Naive thymus-derived CD8-positive, alpha-beta T cell (primary cell): ENCODE measurements around the gene PLEKHA1. TPM values are rescaled to one million over a fixed set of nuclear protein-coding genes. Genes with fewer than 3 reads are reported as not detected.

Experiments
- ATAC-seq, 2 donors: fragments of 150-1000 bp; cut with Tn5 transposase in 1 of 2; sonication (Bioruptor Pico), chemical (Tn5 transposase) in 1 of 2; 1 replicate in 1 of 2; 2 replicates in 1 of 2; pipeline ENCODE4 v1.10.0; 2021; ENCODE audit warnings: mild to moderate bottlenecking in 2 of 2, moderate library complexity in 2 of 2
- POLR2A ChIA-PET: fragments of 350-600 bp; sonication (Branson Sonifier 250); formaldehyde crosslinking; loops from one replicate; lab custom pipeline; 2021; ENCODE audit warnings: antibody characterized with exemption; lab: Charles Lee
- DNase-seq, 10 donors: peaks; one replicate each; pipeline versions ENCODE4 v3.0.0 to v3.0.0-alpha.2; 2020 to 2022
- H3K27ac Mint-ChIP-seq, 10 donors: one replicate each; pipeline ENCODE4 v1.8.0; 2020 to 2022; ENCODE audit warnings: mild to moderate bottlenecking in 10 of 10, mixed read lengths in 10 of 10, moderate library complexity in 4 of 10, inconsistent platforms in 1 of 10
- H3K27me3 Mint-ChIP-seq, 5 donors: one replicate each; pipeline ENCODE4 v1.8.0; 2021 to 2022; ENCODE audit warnings: mixed read lengths in 5 of 5
- H3K36me3 Mint-ChIP-seq, 3 donors: one replicate each; pipeline ENCODE4 v1.8.0; 2020 to 2022; ENCODE audit warnings: mixed read lengths in 3 of 3, mild to moderate bottlenecking in 2 of 3, inconsistent platforms in 1 of 3
- H3K4me1 Mint-ChIP-seq, 4 donors: one replicate each; pipeline ENCODE4 v1.8.0; 2021 to 2022; ENCODE audit warnings: mixed read lengths in 4 of 4
- H3K4me3 Mint-ChIP-seq, 10 donors: one replicate each; pipeline ENCODE4 v1.8.0; 2020 to 2022; ENCODE audit warnings: mild to moderate bottlenecking in 10 of 10, mixed read lengths in 10 of 10, moderate library complexity in 6 of 10, inconsistent platforms in 1 of 10
- H3K9me3 Mint-ChIP-seq, 9 donors: one replicate each; pipeline ENCODE4 v1.8.0; 2020 to 2022; ENCODE audit warnings: mixed read lengths in 9 of 9, mild to moderate bottlenecking in 3 of 9, inconsistent platforms in 1 of 9, moderate library complexity in 1 of 9
- polyA plus RNA-seq, 3 donors: library from polyadenylated mRNA; unstranded; fragments of 300-500 nt; fragmentation: Illumina TruSeq; gene quantifications; one replicate each; pipeline ENCODE4 v1.2.3, GENCODE V29; 2021
- total RNA-seq, 8 experiments: library from RNA in 2 of 8; stranded (reverse) in 2 of 8; gene quantifications; one replicate each; pipeline ENCODE4 v1.2.3 and lab custom pipeline; 2021 to 2026

PLEKHA1 gene
- total and polyA plus RNA-seq, 5 experiments from 2014 or later, result 71.4 to 91.6 (median 78.0) TPM

GRCh38 chr10:122349758-122350369 lies 24.6 kb upstream of the PLEKHA1 start:
- DNase-seq, result no peak
- H3K4me1 Mint-ChIP-seq, result peaks cover 0 to 3% (median 0%) of the 10 kb centered on the region in 4 donors
- no peaks in the 10 kb centered on the region for H3K36me3 Mint-ChIP-seq
- no peak overlapping the region for H3K27ac Mint-ChIP-seq
- POLR2A ChIA-PET, result no interaction called here
- no peaks in the 10 kb centered on the region for H3K9me3 Mint-ChIP-seq
- no peak for ATAC-seq
- no peak overlapping the region for H3K4me3 Mint-ChIP-seq
- peaks cover 0 to 9% (median 0%) of the 10 kb centered on the region in 5 donors for H3K27me3 Mint-ChIP-seq

- H3K9me3 Mint-ChIP-seq, result no peaks in the 10 kb centered on the region
- DNase-seq, result no peak
- peaks cover 0 to 3% (median 0%) of the 10 kb centered on the region in 4 donors for H3K4me1 Mint-ChIP-seq
- peaks cover 0 to 11% (median 0%) of the 10 kb centered on the region in 5 donors for H3K27me3 Mint-ChIP-seq
- H3K4me3 Mint-ChIP-seq, result no peak overlapping the region
- POLR2A ChIA-PET, result no interaction called here
- peak overlapping the region in 2 of 10 donors; percentile 2 to 66 for H3K27ac Mint-ChIP-seq
- no peaks in the 10 kb centered on the region for H3K36me3 Mint-ChIP-seq
- no peak for ATAC-seq
These were observed 23.6 kb upstream of the PLEKHA1 start for GRCh38 chr10:122350893-122351292.

DNA sequence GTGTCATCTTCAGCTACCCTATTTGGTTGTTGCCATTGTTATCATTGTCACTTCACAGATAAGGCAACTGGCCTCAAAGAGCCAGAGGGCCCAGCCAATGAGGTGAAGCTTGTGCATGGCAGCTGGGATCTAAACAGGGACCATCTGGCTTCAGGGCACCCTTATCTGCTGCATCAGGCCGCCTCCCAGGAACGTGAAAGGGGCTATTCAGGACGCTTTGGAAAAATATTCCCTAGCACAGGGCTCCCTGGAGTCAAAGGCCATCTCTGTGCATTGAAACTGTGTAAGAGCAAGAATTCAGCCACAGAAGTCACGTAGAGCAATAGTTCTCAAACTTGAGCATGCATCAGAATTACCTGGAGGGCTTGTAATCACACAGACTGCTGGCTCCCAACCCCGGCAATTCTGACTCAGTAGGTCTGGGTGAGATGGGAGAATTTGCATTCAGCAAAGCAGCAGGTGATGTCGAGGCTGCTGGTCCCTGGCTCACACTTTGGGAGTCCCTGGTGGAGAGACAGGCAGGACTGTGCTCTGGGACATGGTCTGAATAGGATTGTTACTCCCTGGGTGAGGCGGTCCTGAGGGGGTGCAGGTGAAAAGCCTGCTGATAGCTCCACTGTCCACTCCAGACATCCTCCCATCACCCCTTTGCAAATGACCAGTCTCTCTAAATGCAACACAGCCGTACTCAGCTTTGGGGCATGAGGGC lies 21.5 kb upstream of the PLEKHA1 start:
- POLR2A ChIA-PET, result no interaction called here
- peaks cover 0 to 5% (median 1%) of the 10 kb centered on the region in 3 donors for H3K36me3 Mint-ChIP-seq
- H3K4me1 Mint-ChIP-seq, result peaks cover 0 to 3% (median 0%) of the 10 kb centered on the region in 4 donors
- DNase-seq (no peak), ATAC-seq (no peak)
- H3K4me3 Mint-ChIP-seq, result no peak overlapping the region
- H3K27ac Mint-ChIP-seq, result no peak overlapping the region
- H3K9me3 Mint-ChIP-seq, result peaks cover 0 to 3% (median 0%) of the 10 kb centered on the region in 9 donors
- H3K27me3 Mint-ChIP-seq, result peaks cover 0 to 11% (median 0%) of the 10 kb centered on the region in 5 donors

- H3K27me3 Mint-ChIP-seq, result peaks cover 0 to 11% (median 0%) of the 10 kb centered on the region in 5 donors
- H3K9me3 Mint-ChIP-seq, result peaks cover 0 to 17% (median 9%) of the 10 kb centered on the region in 9 donors
- peak overlapping the region in 1 of 10 donors; percentile 71 for H3K27ac Mint-ChIP-seq
- no peaks in the 10 kb centered on the region for H3K4me1 Mint-ChIP-seq
- ATAC-seq, result no peak
- DNase-seq, result no peak
- no peak overlapping the region for H3K4me3 Mint-ChIP-seq
- H3K36me3 Mint-ChIP-seq, result peaks cover 0 to 15% (median 12%) of the 10 kb centered on the region in 3 donors
- POLR2A ChIA-PET, result interaction anchor here (0.7 kb wide), 1 partner anchor 79 kb away, joined by 3 read pairs; no protein-coding TSS in a partner anchor
These were observed 20.1 kb upstream of the PLEKHA1 start for GRCh38 chr10:122354383-122354782.

- ATAC-seq (no peak), DNase-seq (no peak)
- H3K27ac Mint-ChIP-seq, result no peak overlapping the region
- H3K4me1 Mint-ChIP-seq, result no peaks in the 10 kb centered on the region
- POLR2A ChIA-PET, result no interaction called here
- no peak overlapping the region for H3K4me3 Mint-ChIP-seq
- H3K36me3 Mint-ChIP-seq, result peaks cover 0 to 15% (median 12%) of the 10 kb centered on the region in 3 donors
- peaks cover 0 to 20% (median 9%) of the 10 kb centered on the region in 9 donors for H3K9me3 Mint-ChIP-seq
- H3K27me3 Mint-ChIP-seq, result peaks cover 0 to 8% (median 0%) of the 10 kb centered on the region in 5 donors
These were observed 16.8 kb upstream of the PLEKHA1 start for GRCh38 chr10:122357685-122358084.

GRCh38 chr10:122359621-122360020 lies 14.9 kb upstream of the PLEKHA1 start:
- POLR2A ChIA-PET, result interaction anchor here (0.6 to 0.7 kb wide), 3 partner anchors 33 to 57 kb away, joined by 3 to 7 read pairs (median 4); no protein-coding TSS in a partner anchor
- H3K9me3 Mint-ChIP-seq, result peaks cover 0 to 20% (median 9%) of the 10 kb centered on the region in 9 donors
- DNase-seq, result no peak
- no peak overlapping the region for H3K27ac Mint-ChIP-seq
- H3K4me3 Mint-ChIP-seq, result no peak overlapping the region
- no peak for ATAC-seq
- peaks cover 0 to 4% (median 0%) of the 10 kb centered on the region in 5 donors for H3K27me3 Mint-ChIP-seq
- H3K36me3 Mint-ChIP-seq, result peaks cover 0 to 15% (median 12%) of the 10 kb centered on the region in 3 donors
- peaks cover 0 to 2% (median 0%) of the 10 kb centered on the region in 4 donors for H3K4me1 Mint-ChIP-seq

GRCh38 chr10:122361046-122361445 lies 13.5 kb upstream of the PLEKHA1 start:
- H3K4me1 Mint-ChIP-seq, result peaks cover 0 to 5% (median 2%) of the 10 kb centered on the region in 4 donors
- no peak overlapping the region for H3K27ac Mint-ChIP-seq

DNA sequence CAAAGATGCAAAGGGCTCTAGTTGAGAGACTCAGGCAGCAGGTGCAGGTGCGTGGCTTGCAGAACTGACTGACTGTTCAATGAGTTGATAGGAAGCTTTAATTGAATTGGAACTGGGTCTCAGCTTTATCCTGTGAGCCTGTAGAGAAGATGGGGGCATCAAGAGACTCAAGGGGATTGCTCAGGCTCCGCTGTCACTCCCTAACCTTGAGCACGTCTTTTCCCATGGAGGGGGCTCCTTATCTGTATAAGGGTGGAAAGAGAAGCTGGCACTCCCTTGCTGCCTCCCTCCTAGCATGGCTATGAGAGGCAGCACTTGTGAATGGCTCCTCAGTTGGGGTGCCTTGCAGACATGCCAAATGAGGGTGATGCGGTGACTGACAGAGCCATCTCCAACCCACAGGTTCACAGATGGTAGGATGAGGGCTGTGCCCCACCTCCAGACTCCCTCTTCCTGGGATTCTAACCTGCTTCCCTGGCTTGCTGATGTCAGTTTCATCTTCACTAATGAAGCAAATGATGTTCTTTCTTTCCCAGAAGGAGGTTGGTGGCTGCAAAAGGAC lies 12.4 kb upstream of the PLEKHA1 start:
- H3K4me1 Mint-ChIP-seq, result peaks cover 0 to 5% (median 2%) of the 10 kb centered on the region in 4 donors
- POLR2A ChIA-PET, result no interaction called here
- ATAC-seq (no peak), DNase-seq (no peak)
- no peak overlapping the region for H3K4me3 Mint-ChIP-seq
- no peak overlapping the region for H3K27ac Mint-ChIP-seq
- peaks cover 0 to 16% (median 2%) of the 10 kb centered on the region in 5 donors for H3K27me3 Mint-ChIP-seq
- peaks cover 0 to 20% (median 9%) of the 10 kb centered on the region in 9 donors for H3K9me3 Mint-ChIP-seq
- H3K36me3 Mint-ChIP-seq, result peaks cover 0 to 15% (median 12%) of the 10 kb centered on the region in 3 donors

More at GRCh38 chr10:122361046-122361445, 13.5 kb upstream of the PLEKHA1 start:
- DNase-seq (no peak), ATAC-seq (no peak)
- H3K9me3 Mint-ChIP-seq, result peaks cover 0 to 20% (median 9%) of the 10 kb centered on the region in 9 donors
- POLR2A ChIA-PET, result no interaction called here
- H3K4me3 Mint-ChIP-seq, result no peak overlapping the region
- H3K36me3 Mint-ChIP-seq, result peaks cover 0 to 15% (median 12%) of the 10 kb centered on the region in 3 donors
- peaks cover 0 to 9% (median 2%) of the 10 kb centered on the region in 5 donors for H3K27me3 Mint-ChIP-seq

- no peak for ATAC-seq
These were observed 11.9 kb upstream of the PLEKHA1 start for GRCh38 chr10:122362621-122363020.

DNA sequence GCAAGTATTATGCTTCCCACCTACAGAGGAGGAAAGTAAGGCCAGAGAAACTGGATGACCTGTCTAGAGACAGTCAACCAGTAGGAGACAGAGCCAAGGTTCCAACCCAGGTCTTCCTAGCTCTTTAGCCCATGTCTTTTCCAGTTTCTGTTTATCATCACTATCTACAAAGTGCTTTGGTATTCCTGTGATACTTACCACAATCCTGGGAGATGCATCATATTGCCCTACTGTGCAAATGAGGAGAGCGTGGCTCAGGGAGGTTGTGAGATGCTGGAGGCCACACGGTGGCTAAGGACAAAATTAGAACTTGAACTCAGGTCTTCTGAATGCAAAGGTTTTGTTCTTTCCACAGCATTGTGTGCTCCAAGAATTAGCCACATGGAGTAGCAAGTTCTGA lies 11.2 kb upstream of the PLEKHA1 start:
- peaks cover 0 to 24% (median 2%) of the 10 kb centered on the region in 5 donors for H3K27me3 Mint-ChIP-seq
- no peak for ATAC-seq
- peaks cover 0 to 17% (median 8%) of the 10 kb centered on the region in 9 donors for H3K9me3 Mint-ChIP-seq
- no peak for DNase-seq
- peaks cover 0 to 12% (median 6%) of the 10 kb centered on the region in 3 donors for H3K36me3 Mint-ChIP-seq
- peak overlapping the region in 1 of 10 donors; percentile 0 for H3K27ac Mint-ChIP-seq
- H3K4me1 Mint-ChIP-seq, result peaks cover 0 to 5% (median 2%) of the 10 kb centered on the region in 4 donors
- no peak overlapping the region for H3K4me3 Mint-ChIP-seq
- POLR2A ChIA-PET, result no interaction called here

More at GRCh38 chr10:122362621-122363020, 11.9 kb upstream of the PLEKHA1 start:
- DNase-seq, result no peak
- H3K36me3 Mint-ChIP-seq, result peaks cover 0 to 13% (median 12%) of the 10 kb centered on the region in 3 donors
- no peak overlapping the region for H3K4me3 Mint-ChIP-seq
- H3K27ac Mint-ChIP-seq, result peak overlapping the region in 1 of 10 donors; percentile 16
- POLR2A ChIA-PET, result no interaction called here
- peaks cover 0 to 20% (median 2%) of the 10 kb centered on the region in 5 donors for H3K27me3 Mint-ChIP-seq
- H3K4me1 Mint-ChIP-seq, result peaks cover 0 to 5% (median 2%) of the 10 kb centered on the region in 4 donors
- H3K9me3 Mint-ChIP-seq, result peaks cover 0 to 20% (median 11%) of the 10 kb centered on the region in 9 donors

DNA sequence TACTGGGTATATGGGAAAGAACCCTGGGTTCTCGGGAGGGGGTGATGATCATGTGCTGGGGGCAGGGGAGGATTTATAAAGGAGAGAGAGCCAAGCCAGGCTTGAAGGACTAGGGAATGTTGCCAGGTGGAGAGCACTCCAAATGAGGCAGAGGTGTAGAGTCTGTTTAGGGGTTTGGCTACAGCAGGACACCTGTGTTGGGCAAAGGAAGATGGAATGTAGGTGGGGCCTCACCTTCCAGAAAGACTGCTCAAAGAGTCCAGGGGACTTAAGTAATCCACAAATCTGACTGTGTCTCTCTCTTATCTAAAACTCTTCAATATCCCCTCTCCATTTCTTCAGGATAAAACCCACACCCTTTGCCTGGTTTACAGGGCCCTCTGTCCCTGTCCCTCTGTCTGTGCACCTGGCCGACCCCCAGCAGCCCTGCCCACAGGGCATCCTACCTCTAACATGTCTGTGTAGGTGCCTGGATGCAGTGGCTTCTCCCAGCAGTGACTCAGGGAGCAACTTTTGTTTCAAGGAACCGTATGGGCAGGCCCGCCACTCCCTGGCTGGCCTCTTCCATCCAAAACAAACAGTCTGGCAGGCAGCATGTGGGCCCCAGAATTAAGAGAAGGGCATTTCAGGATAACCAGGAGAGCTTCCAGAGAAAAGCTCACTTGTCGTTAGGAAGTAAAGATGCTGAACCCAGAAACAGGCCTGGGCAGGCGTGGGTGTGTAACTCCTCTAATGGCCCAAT lies 10.6 kb upstream of the PLEKHA1 start:
- peaks cover 0 to 11% (median 2%) of the 10 kb centered on the region in 9 donors for H3K9me3 Mint-ChIP-seq
- no peak overlapping the region for H3K4me3 Mint-ChIP-seq
- H3K4me1 Mint-ChIP-seq, result peaks cover 0 to 5% (median 2%) of the 10 kb centered on the region in 4 donors
- POLR2A ChIA-PET, result no interaction called here
- peaks cover 0 to 27% (median 2%) of the 10 kb centered on the region in 5 donors for H3K27me3 Mint-ChIP-seq
- peak overlapping the region in 1 of 10 donors; percentile 52 for H3K27ac Mint-ChIP-seq
- ATAC-seq, result no peak
- DNase-seq, result no peak
- peaks cover 0 to 7% (median under 1%) of the 10 kb centered on the region in 3 donors for H3K36me3 Mint-ChIP-seq
